ENCODE measurements around the gene TCP10L. TPM values are rescaled to one million over a fixed set of nuclear protein-coding genes. Genes with fewer than 3 reads are reported as not detected.

The TCP10L gene
- total and polyA plus RNA-seq, 2 of the 8 experiments (the other 6 are each of a cell fraction or from before 2014, with no cell fraction given), result 0.45 to 0.99 TPM

- no peak for TF ChIP-seq CEBPB (IDR thresholded peaks at IDR 0.05; ENCODE audit: low read depth, low read length)
- 0 out of 2 replicates have a peak, but pooled peaks have one; percentile 20 for TF ChIP-seq SP1 (IDR thresholded peaks at IDR 0.05; ENCODE audit: low read depth, low read length)
- peak; percentile 91 to 99 for TF ChIP-seq SIN3A (conservative IDR thresholded peaks at IDR 0.05 in 1 of 2, IDR thresholded peaks at IDR 0.05 in 1 of 2; ENCODE audit: low read depth in 1 of 2, low read length in 2 of 2)
- TF ChIP-seq TBP (IDR thresholded peaks at IDR 0.05; ENCODE audit: low read depth, low read length), result peak; percentile 41
- TF ChIP-seq SAP30 (IDR thresholded peaks at IDR 0.05; ENCODE audit: insufficient read depth, insufficient replicate concordance, low read length), result peak; percentile 97
- peak; percentile 55 for TF ChIP-seq ASH2L (IDR thresholded peaks at IDR 0.05; ENCODE audit: low read length)
- peak; percentile 46; the same call in 1 of the 2 replicates for TF ChIP-seq SUZ12 (IDR thresholded peaks at IDR 0.05; ENCODE audit: low read length)
- TF ChIP-seq GABPA (IDR thresholded peaks at IDR 0.05; ENCODE audit: borderline replicate concordance, insufficient read depth, low read length), result peak; percentile 94
- TF ChIP-seq JUN (IDR thresholded peaks at IDR 0.05; ENCODE audit: low read depth, low read length), result peak; percentile 28; the same call in 1 of the 2 replicates
- peak; percentile 11 for TF ChIP-seq NANOG (IDR thresholded peaks at IDR 0.05; ENCODE audit: insufficient read depth, low read depth, low read length, poor library complexity, severe bottlenecking)
- peak in 1 of 2 experiments; percentile 77; a peak in 2 of 3 replicates for TF ChIP-seq POLR2A (IDR thresholded peaks at IDR 0.05; ENCODE audit: control extremely low read depth in 1 of 2, low read depth in 2 of 2, low read length in 2 of 2)
- TF ChIP-seq EGR1 (IDR thresholded peaks at IDR 0.05; ENCODE audit: borderline replicate concordance, low read depth, low read length), result peak; percentile 89
- no peak for TF ChIP-seq MAFK (IDR thresholded peaks at IDR 0.05; ENCODE audit: low read depth, low read length)
- TF ChIP-seq SP2 (IDR thresholded peaks at IDR 0.05; ENCODE audit: low read length), result no peak
- peak; percentile 62 for TF ChIP-seq SIRT6 (IDR thresholded peaks at IDR 0.05; ENCODE audit: low read length)
- no peak for TF ChIP-seq JUND (IDR thresholded peaks at IDR 0.05; ENCODE audit: low read length)
- 0 out of 2 replicates have a peak, but pooled peaks have one; percentile 32 for TF ChIP-seq ATF2 (IDR thresholded peaks at IDR 0.05; ENCODE audit: low read length)
- TF ChIP-seq CREB1 (IDR thresholded peaks at IDR 0.05), result 0 out of 2 replicates have a peak, but pooled peaks have one; percentile 21
- TF ChIP-seq CHD2 (IDR thresholded peaks at IDR 0.05; ENCODE audit: low read length), result no peak
- no peak for TF ChIP-seq FOSL1 (IDR thresholded peaks at IDR 0.05; ENCODE audit: insufficient read depth, low read depth, low read length)
- no peak for TF ChIP-seq USF2 (IDR thresholded peaks at IDR 0.05; ENCODE audit: low read length)
- peak; percentile 98 for TF ChIP-seq TEAD4 (IDR thresholded peaks at IDR 0.05; ENCODE audit: low read depth, low read length)
Measured at GRCh38 chr21:32612075-32612998, 27.0 kb upstream of the TCP10L start, which contains the start of gene CFAP298 (continued).

Measured in H1 (cell line).